HepG2 (cell line): ENCODE measurements around the gene MLLT1. TPM values are rescaled to one million over a fixed set of nuclear protein-coding genes. Genes with fewer than 3 reads are reported as not detected.

Source experiments
- CHD4 ChIP-seq: fragments of 200-600 bp; sonication (generic); IDR thresholded peaks from 2 replicates; pipeline ENCODE4 v1.7.0; 2017; ENCODE audit warnings: mild to moderate bottlenecking, low read length, borderline replicate concordance
- FOXK2 ChIP-seq: fragments of 450-650 bp; IDR thresholded peaks from 2 replicates; pipeline ENCODE4 v1.6.1; 2016
- KIAA2018 ChIP-seq: sonication (generic); formaldehyde crosslinking; IDR thresholded peaks from 2 replicates; pipeline ENCODE4 v1.5.0; 2020; ENCODE audit warnings: mild to moderate bottlenecking, missing genetic modification reagents, borderline replicate concordance
- MATR3 ChIP-seq: sonication (generic); formaldehyde crosslinking; IDR thresholded peaks from 2 replicates; pipeline ENCODE4 v1.4.0; 2020; ENCODE audit warnings: missing genetic modification reagents
- RFX3 ChIP-seq: IDR thresholded peaks from 2 replicates; pipeline ENCODE4 v1.6.1; 2016; ENCODE audit warnings: missing biosample characterization, missing genetic modification reagents
- SAP130 ChIP-seq: IDR thresholded peaks from 2 replicates; pipeline ENCODE4 v1.6.1; 2016; ENCODE audit warnings: low read depth
- SP4 ChIP-seq: sonication (generic); formaldehyde crosslinking; IDR thresholded peaks from 2 replicates; pipeline ENCODE4 v1.8.1; 2023; ENCODE audit warnings: mild to moderate bottlenecking, missing genetic modification reagents
- ZBTB10 ChIP-seq: sonication (generic); formaldehyde crosslinking; IDR thresholded peaks from 2 replicates; pipeline ENCODE4 v1.4.0; 2020; ENCODE audit warnings: missing genetic modification reagents, borderline replicate concordance
- ZKSCAN8 ChIP-seq: IDR thresholded peaks from 2 replicates; pipeline ENCODE4 v1.6.1; 2016; ENCODE audit warnings: borderline replicate concordance, missing genetic modification reagents, missing compliant biosample characterization
- ZNF160 ChIP-seq: sonication (generic); formaldehyde crosslinking; IDR thresholded peaks from 2 replicates; pipeline ENCODE4 v1.8.0; 2022; ENCODE audit warnings: mild to moderate bottlenecking, inconsistent platforms, missing genetic modification reagents
- ZNF17 ChIP-seq: sonication (generic); formaldehyde crosslinking; IDR thresholded peaks from 2 replicates; pipeline ENCODE4 v1.5.0; 2020; ENCODE audit warnings: mild to moderate bottlenecking, missing genetic modification reagents
- ZNF234 ChIP-seq: sonication (generic); formaldehyde crosslinking; conservative IDR thresholded peaks from 2 replicates; pipeline ENCODE4 v1.5.1; 2020; ENCODE audit warnings: mild to moderate bottlenecking, missing genetic modification reagents
- ZNF781 ChIP-seq: sonication (generic); formaldehyde crosslinking; IDR thresholded peaks from 2 replicates; pipeline ENCODE4 v1.5.1; 2020; ENCODE audit warnings: borderline replicate concordance, mild to moderate bottlenecking, missing genetic modification reagents; ENCODE audit errors: not compliant biosample characterization
- polyA plus RNA-seq, 8 experiments: library from polyadenylated mRNA; depleted of rRNA in 3 of 8; stranded (reverse) in 7 of 8; unstranded in 1 of 8; fragments of >200 nt; fragmentation: Illumina TruSeq in 4 of 8; extraction: Trizol in 4 of 8; gene quantifications; 2 replicates each; pipeline versions ENCODE4 v1.2.1 to v1.2.3, GENCODE V29; 2011 to 2016; ENCODE audit warnings: low read depth in 4 of 8, missing spikeins in 1 of 8, mixed read lengths in 1 of 8; ENCODE audit not compliant: insufficient read depth in 1 of 8
- total RNA-seq, 5 experiments: library from RNA; depleted of rRNA; stranded (reverse); fragments of >200 nt; fragmentation: Illumina TruSeq; extraction: Trizol; gene quantifications; 2 replicates each; pipeline ENCODE4 v1.2.3, GENCODE V29; 2016; ENCODE audit warnings: low read depth in 1 of 5
- TF ChIP-seq, protein P1 (sequence below): sonication (generic); formaldehyde crosslinking; IDR thresholded peaks from 2 replicates; pipeline ENCODE4 v1.4.0; 2020; ENCODE audit warnings: mild to moderate bottlenecking, missing genetic modification reagents
- TF ChIP-seq, protein P2 (sequence below): IDR thresholded peaks from 2 replicates; pipeline ENCODE4 v1.6.1; 2012; ENCODE audit warnings: inconsistent platforms

The MLLT1 gene
- total and polyA plus RNA-seq, 2 of the 13 experiments (the other 11 are each of a cell fraction or from before 2014, with no cell fraction given), result 11.7 to 12.2 TPM

DNA sequence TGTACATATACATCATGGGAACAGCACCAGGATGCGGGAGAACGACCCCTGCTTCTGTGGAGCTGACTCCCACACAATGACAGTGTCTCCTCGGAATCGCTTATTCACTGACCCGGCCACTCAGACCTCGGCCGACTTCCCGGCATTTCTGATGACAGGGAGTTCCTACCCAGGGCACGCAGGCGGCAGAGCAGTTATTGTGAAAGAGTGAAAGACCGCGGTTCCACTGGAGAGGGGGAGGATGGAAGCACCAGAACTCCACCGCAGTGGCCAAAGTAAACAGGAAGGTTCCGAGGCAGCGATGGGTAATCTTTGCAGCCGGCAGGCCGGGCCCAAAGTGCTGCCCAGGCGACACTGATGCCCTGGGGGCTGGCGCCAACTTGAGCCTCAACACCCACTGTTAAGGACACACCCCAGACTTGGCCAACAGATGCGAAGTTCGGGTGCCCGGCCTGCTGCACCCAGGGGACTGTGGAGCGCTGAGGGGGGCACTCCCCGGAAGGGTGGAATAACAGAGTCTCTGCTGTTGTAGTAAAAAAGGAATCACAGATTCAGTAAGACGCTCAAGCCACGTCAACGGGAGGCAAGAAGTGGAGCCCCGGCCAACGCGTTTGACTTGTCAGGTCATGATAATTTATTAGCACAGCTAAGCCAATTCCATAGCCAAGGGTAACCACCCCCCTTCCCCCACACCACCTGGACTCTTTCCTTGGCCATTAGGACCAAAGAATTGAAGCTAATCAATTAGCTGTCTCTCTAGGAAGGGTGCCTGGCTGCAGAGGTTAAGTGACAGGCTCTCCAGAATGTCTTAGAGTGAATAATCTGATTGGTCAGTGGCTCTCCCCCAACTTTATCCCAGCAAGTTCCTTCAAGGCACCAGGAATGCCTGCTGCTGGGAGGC, 5.8 kb downstream of the MLLT1 start (continued):
- TF ChIP-seq SAP130 (CRISPR knock-in tag) (peak; percentile 93), ZNF160 (CRISPR knock-in tag) (no peak), ZNF781 (CRISPR knock-in tag) (no peak), CHD4 (no peak), FOXK2 (peak; percentile 56; the same call in 1 of the 2 replicates), ZNF234 (CRISPR knock-in tag) (no peak), SP4 (CRISPR knock-in tag) (0 out of 2 replicates have a peak, but pooled peaks have one; percentile 22), KIAA2018 (CRISPR knock-in tag) (no peak), MATR3 (CRISPR knock-in tag) (no peak), ZKSCAN8 (CRISPR knock-in tag) (peak; percentile 91; the same call in 1 of the 2 replicates), RFX3 (CRISPR knock-in tag) (no peak), ZNF17 (CRISPR knock-in tag) (no peak), ZBTB10 (CRISPR knock-in tag) (no peak; the same call in 1 of the 2 replicates)
- TF ChIP-seq, protein P1, sequence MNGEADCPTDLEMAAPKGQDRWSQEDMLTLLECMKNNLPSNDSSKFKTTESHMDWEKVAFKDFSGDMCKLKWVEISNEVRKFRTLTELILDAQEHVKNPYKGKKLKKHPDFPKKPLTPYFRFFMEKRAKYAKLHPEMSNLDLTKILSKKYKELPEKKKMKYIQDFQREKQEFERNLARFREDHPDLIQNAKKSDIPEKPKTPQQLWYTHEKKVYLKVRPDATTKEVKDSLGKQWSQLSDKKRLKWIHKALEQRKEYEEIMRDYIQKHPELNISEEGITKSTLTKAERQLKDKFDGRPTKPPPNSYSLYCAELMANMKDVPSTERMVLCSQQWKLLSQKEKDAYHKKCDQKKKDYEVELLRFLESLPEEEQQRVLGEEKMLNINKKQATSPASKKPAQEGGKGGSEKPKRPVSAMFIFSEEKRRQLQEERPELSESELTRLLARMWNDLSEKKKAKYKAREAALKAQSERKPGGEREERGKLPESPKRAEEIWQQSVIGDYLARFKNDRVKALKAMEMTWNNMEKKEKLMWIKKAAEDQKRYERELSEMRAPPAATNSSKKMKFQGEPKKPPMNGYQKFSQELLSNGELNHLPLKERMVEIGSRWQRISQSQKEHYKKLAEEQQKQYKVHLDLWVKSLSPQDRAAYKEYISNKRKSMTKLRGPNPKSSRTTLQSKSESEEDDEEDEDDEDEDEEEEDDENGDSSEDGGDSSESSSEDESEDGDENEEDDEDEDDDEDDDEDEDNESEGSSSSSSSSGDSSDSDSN (CRISPR knock-in tag), result peak; percentile 79
- TF ChIP-seq, protein P2, sequence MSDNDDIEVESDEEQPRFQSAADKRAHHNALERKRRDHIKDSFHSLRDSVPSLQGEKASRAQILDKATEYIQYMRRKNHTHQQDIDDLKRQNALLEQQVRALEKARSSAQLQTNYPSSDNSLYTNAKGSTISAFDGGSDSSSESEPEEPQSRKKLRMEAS, result peak; percentile 80
